BLaER1 (cell line): ENCODE measurements around the gene CHAC1.

Source experiments
- H3K27ac ChIP-seq: shearing (Covaris generic); formaldehyde crosslinking; 2 replicates; pipeline ENCODE4 v1.8.1; 2022
- H3K27me3 ChIP-seq: shearing (Covaris generic); formaldehyde crosslinking; 2 replicates; pipeline ENCODE4 v1.8.1; 2022
- H3K36me3 ChIP-seq: shearing (Covaris generic); formaldehyde crosslinking; 2 replicates; pipeline ENCODE4 v1.8.1; 2022
- H3K4me1 ChIP-seq: shearing (Covaris generic); formaldehyde crosslinking; 2 replicates; pipeline ENCODE4 v1.8.1; 2022
- H3K4me2 ChIP-seq: shearing (Covaris generic); formaldehyde crosslinking; 2 replicates; pipeline ENCODE4 v1.8.1; 2022
- H3K4me3 ChIP-seq: shearing (Covaris generic); formaldehyde crosslinking; 2 replicates; pipeline ENCODE4 v1.8.1; 2022
- H3K9ac ChIP-seq: shearing (Covaris generic); formaldehyde crosslinking; 2 replicates; pipeline ENCODE4 v1.8.1; 2022
- H3K9me3 ChIP-seq: shearing (Covaris generic); formaldehyde crosslinking; 2 replicates; pipeline ENCODE4 v1.8.1; 2022
- H4K20me1 ChIP-seq: shearing (Covaris generic); formaldehyde crosslinking; 2 replicates; pipeline ENCODE4 v1.8.1; 2022
- Cebpa-rat ChIP-seq: shearing (Covaris generic); IDR thresholded peaks from 2 replicates; pipeline ENCODE4 v1.8.1; 2022

Gene CHAC1

DNA sequence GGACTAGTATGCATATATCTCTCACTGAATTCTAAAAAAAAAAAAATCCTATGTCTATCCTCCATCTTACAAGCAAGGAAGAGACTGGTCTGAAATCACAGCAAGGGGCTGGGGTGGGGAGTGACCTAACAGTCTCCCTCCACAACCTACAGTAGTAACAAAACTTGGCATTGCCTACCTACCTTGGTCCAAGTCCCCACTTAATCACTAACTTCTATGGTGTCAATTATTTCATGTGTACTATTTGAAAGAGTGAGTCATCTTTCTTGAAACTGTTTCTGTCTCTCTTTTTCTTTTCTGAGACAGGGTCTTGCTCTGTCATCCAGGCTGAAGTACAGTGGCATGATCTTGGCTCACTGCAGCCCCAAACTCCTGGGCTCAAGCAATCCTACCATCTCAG lies 36.8 kb downstream of the CHAC1 start:
- Histone ChIP-seq H3K27me3 (no peaks in the 10 kb centered on the region), H3K27ac (no peak overlapping the region), H3K9me3 (no peaks in the 10 kb centered on the region), H4K20me1 (no peaks in the 10 kb centered on the region), H3K9ac (no peak overlapping the region), H3K4me1 (no peaks in the 10 kb centered on the region), H3K36me3 (peaks cover 100% of the 10 kb centered on the region), H3K4me2 (no peak overlapping the region), H3K4me3 (no peak overlapping the region)
- no peak for TF ChIP-seq Cebpa-rat

DNA sequence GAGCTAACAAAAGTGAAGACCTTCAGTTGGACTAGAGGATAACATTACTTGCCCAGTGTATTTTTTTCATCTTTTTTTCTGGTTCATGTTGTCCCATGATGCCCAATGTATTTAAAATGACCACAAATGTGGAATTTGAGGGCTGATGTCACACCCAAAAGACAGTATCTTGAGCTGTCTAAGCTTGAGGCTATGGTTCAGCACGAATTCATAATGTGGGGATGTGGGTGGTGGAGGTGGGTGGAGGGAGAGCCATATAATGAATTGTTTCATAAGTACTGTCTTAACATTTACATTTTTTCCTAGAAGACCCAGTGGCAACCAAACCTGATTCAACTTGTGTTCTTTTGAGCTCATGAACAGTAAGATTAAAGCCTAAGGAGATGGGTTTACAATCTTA lies 37.5 kb downstream of the CHAC1 start:
- Histone ChIP-seq H3K9me3 (no peaks in the 10 kb centered on the region), H3K9ac (no peak overlapping the region), H3K27ac (no peak overlapping the region), H3K36me3 (peaks cover 100% of the 10 kb centered on the region), H3K4me3 (no peak overlapping the region), H3K4me1 (no peaks in the 10 kb centered on the region), H3K27me3 (no peaks in the 10 kb centered on the region), H4K20me1 (no peaks in the 10 kb centered on the region), H3K4me2 (no peak overlapping the region)
- TF ChIP-seq Cebpa-rat = no peak

DNA sequence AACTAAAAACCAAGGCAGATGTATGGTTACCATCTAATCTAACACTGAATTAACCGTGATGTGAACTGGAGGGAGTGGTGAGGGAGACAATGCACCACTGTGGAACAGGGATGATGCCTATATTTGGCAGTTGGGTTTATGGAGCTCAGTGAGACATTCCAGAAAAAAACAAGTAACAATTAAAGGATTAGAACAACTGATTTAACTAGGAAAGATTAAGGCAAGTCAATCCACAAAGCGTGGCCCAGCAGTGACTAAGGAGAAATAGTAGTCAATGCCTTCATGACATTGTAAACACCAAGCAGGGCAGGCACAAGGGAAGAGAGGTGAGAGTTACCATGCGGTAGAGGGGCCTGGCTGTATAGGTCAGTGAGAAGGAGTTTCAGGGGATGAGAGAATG lies 38.1 kb downstream of the CHAC1 start:
- Histone ChIP-seq H3K4me3 (no peak overlapping the region), H3K9ac (no peak overlapping the region), H4K20me1 (no peaks in the 10 kb centered on the region), H3K9me3 (no peaks in the 10 kb centered on the region), H3K27me3 (no peaks in the 10 kb centered on the region), H3K27ac (no peak overlapping the region), H3K4me1 (no peaks in the 10 kb centered on the region), H3K4me2 (no peak overlapping the region), H3K36me3 (peaks cover 100% of the 10 kb centered on the region)
- TF ChIP-seq Cebpa-rat = no peak

DNA sequence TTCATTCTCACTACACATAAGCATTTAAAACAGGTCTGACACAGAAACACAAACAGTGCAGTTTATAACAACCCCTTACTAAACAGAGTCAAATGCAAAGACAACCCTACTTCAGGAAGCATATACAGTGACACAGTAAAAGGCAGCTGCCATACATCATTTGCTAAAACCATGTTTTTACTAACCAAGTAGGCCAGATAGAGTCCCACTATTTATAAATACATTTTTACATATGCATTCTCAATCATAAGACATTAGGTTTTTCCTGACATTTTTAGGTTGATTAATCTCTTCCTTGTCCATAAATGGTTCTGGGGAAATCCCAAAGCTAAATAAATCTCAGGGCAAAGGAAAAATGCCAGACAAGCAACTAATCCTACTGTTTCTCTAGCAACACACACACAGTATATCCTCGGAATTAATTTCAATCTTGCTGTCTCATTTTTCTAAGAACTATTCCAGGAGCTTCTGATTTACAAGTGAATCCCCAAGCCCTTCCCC lies 39.0 kb downstream of the CHAC1 start:
- no peak for TF ChIP-seq Cebpa-rat
- H3K9ac ChIP-seq = no peak overlapping the region
- H3K27ac ChIP-seq = no peak overlapping the region
- H3K9me3 ChIP-seq = no peaks in the 10 kb centered on the region
- no peak overlapping the region for H3K4me2 ChIP-seq
- H3K4me3 ChIP-seq = no peak overlapping the region
- H3K4me1 ChIP-seq = no peaks in the 10 kb centered on the region
- peaks cover 100% of the 10 kb centered on the region for H3K36me3 ChIP-seq
- H4K20me1 ChIP-seq = no peaks in the 10 kb centered on the region
- no peaks in the 10 kb centered on the region for H3K27me3 ChIP-seq

DNA sequence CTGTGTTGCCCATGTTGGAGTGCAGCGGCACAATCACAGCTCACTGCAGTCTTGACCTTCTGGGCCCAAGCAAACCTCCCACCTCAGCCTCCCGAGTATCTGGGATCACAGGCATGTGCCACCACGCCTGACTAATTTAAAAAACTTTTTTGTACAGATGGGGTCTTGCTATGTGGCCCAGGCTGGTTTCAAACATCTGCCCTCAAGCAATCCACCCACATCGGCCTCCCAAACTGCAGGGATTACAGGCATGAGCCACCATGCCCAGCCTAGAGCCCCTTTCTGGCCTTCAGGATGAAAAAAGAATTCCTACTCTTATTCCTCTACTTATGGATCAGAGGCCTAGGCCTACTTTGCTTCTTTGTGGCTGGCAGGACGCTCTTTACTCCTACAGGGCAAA lies 39.6 kb downstream of the CHAC1 start:
- Histone ChIP-seq H3K4me1 (no peaks in the 10 kb centered on the region), H3K4me3 (no peak overlapping the region), H4K20me1 (no peaks in the 10 kb centered on the region), H3K9me3 (no peaks in the 10 kb centered on the region), H3K27me3 (no peaks in the 10 kb centered on the region), H3K36me3 (peaks cover 100% of the 10 kb centered on the region), H3K9ac (no peak overlapping the region), H3K4me2 (no peak overlapping the region), H3K27ac (no peak overlapping the region)
- no peak for TF ChIP-seq Cebpa-rat

DNA sequence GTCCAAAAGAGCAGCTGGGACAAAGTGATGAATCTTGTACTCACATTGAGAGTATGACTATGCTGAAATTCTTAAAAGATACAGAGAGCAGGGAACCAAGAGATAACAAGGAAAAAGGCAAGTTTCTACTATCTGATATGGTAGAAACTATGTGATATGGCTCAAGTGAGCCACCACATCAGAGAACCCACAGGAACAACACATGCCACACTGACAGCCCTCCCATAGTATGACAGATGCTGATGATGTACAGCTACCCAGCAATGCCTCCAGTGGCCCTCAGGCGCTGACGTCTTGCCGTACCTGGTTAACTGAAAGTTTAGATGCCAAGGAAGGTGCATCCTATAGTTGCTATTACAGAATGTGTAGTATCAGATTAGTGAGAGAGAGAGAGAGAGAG lies 42.4 kb downstream of the CHAC1 start:
- H3K36me3 ChIP-seq = peaks cover 100% of the 10 kb centered on the region
- no peaks in the 10 kb centered on the region for H4K20me1 ChIP-seq
- no peak overlapping the region for H3K4me2 ChIP-seq
- H3K4me1 ChIP-seq = no peaks in the 10 kb centered on the region
- no peak overlapping the region for H3K9ac ChIP-seq
- no peaks in the 10 kb centered on the region for H3K9me3 ChIP-seq
- H3K4me3 ChIP-seq = no peak overlapping the region
- H3K27me3 ChIP-seq = no peaks in the 10 kb centered on the region
- no peak overlapping the region for H3K27ac ChIP-seq
- TF ChIP-seq Cebpa-rat = no peak

DNA sequence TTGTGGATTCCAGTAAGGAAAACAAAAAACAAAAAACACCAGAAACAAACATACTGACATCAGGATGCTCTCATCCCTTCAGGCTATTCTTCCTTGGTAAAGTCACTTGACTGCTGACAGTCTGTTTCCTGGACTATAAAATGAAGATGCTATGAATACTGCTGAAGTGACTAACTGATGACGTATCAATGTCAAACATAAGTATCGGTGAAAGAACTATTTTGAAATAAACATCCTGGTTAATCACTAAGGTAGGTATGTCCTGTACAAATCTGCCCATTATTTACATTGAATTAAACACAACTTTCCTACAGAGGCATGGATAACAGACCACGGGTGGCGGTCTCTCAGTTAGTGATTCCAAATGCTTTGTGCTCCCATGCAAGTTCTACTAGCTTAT lies 45.9 kb downstream of the CHAC1 start:
- no peak overlapping the region for H3K9ac ChIP-seq
- H3K4me1 ChIP-seq = no peaks in the 10 kb centered on the region
- no peaks in the 10 kb centered on the region for H3K9me3 ChIP-seq
- peaks cover 96% of the 10 kb centered on the region for H3K36me3 ChIP-seq
- H3K27me3 ChIP-seq = no peaks in the 10 kb centered on the region
- no peaks in the 10 kb centered on the region for H4K20me1 ChIP-seq
- TF ChIP-seq Cebpa-rat = no peak
- no peak overlapping the region for H3K4me3 ChIP-seq
- no peak overlapping the region for H3K4me2 ChIP-seq
- no peak overlapping the region for H3K27ac ChIP-seq

DNA sequence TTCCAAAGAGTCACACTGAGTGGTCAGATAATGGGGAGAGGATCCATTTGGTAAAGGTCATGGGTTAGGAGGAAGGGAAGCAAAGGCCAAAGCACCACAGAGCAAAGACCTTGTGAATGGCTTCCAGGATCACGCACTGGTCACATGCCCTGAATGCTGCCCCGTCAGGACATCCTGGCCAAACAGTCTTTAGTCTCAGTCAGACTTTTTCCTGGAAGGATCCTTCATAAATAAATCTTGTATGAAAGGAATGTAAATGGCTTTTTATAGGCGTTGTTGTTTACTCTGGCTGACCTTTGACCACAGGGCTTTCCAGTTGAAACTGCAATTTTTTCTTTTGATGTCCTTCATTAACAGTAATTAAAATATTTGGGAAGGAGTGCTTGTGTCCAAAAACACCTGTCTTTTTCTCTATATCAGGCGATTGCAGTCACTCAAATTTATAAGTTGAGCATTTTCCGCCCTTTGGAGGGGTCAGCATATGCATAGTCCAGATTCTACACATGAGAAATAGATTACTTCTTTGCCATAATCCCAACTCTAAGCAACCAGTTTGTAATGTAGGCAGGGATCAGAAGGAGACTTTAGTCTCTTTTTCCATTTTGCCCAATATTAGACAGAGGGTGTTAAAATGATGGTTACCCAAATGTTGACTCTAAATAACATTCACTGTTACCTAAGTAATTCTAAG lies 48.4 kb downstream of the CHAC1 start:
- Histone ChIP-seq H3K9me3 (no peaks in the 10 kb centered on the region), H3K4me1 (no peaks in the 10 kb centered on the region), H3K27ac (no peak overlapping the region), H4K20me1 (no peaks in the 10 kb centered on the region), H3K9ac (no peak overlapping the region), H3K4me3 (no peak overlapping the region), H3K4me2 (no peak overlapping the region), H3K36me3 (peaks cover 91% of the 10 kb centered on the region), H3K27me3 (no peaks in the 10 kb centered on the region)
- TF ChIP-seq Cebpa-rat = no peak

DNA sequence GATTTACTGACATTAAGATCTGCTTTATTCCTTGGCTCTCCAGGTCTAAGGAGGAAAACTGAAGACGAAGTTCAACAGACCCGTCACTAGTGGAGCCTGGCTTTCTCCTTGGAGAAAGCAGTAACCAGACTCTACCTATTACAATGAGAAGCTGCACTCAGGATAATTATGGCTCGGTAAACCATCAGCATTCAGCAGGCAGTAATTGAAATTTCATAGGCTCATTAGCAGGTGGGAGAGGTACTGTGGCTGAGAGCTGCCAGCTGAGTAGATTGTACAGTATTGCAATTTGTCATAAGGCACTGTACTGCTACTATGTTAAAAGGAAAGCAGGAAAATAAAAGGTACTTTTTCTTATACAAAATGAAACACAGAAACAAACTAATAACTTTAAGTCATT lies 51.2 kb downstream of the CHAC1 start:
- TF ChIP-seq Cebpa-rat = no peak
- H4K20me1 ChIP-seq = no peaks in the 10 kb centered on the region
- no peaks in the 10 kb centered on the region for H3K9me3 ChIP-seq
- no peak overlapping the region for H3K4me2 ChIP-seq
- H3K4me1 ChIP-seq = no peaks in the 10 kb centered on the region
- H3K36me3 ChIP-seq = peaks cover 86% of the 10 kb centered on the region
- H3K27me3 ChIP-seq = no peaks in the 10 kb centered on the region
- no peak overlapping the region for H3K4me3 ChIP-seq
- no peak overlapping the region for H3K27ac ChIP-seq
- no peak overlapping the region for H3K9ac ChIP-seq
